SK-N-SH treated with all-trans-retinoic acid at 6 μM for 48 hours (cell line): ENCODE data around the gene CFAP57.

ENCODE experiments used
- ATAC-seq: fragments of 200-7000 bp; cut with Tn5 transposase; 3 replicates; pipeline ENCODE4 v1.9.1; 2020; ENCODE audit warnings: mild to moderate bottlenecking, moderate library complexity
- BACH2 ChIP-seq: fragments of 250-450 bp; sonication (Bioruptor Pico); IDR thresholded peaks from 2 replicates; pipeline ENCODE4 v1.9.0; 2021; ENCODE audit warnings: mild to moderate bottlenecking, borderline replicate concordance
- CREB5 ChIP-seq: fragments of 250-450 bp; sonication (Bioruptor Pico); IDR thresholded peaks from 2 replicates; pipeline ENCODE4 v1.5.1; 2020; ENCODE audit warnings: low read depth, mild to moderate bottlenecking, moderate library complexity
- CSDC2 ChIP-seq: fragments of 250-450 bp; sonication (Bioruptor Pico); IDR thresholded peaks from 2 replicates; pipeline ENCODE4 v1.5.0; 2020; ENCODE audit warnings: mild to moderate bottlenecking, moderate library complexity
- CSRNP3 ChIP-seq: fragments of 250-450 bp; sonication (Bioruptor Pico); IDR thresholded peaks from 2 replicates; pipeline ENCODE4 v1.5.1; 2021; ENCODE audit warnings: mild to moderate bottlenecking, moderate library complexity
- ESRRG ChIP-seq: fragments of 250-450 bp; sonication (Bioruptor Pico); IDR thresholded peaks from 2 replicates; pipeline ENCODE4 v1.6.1; 2021; ENCODE audit warnings: mild to moderate bottlenecking
- ISL1 ChIP-seq: fragments of 250-450 bp; sonication (Bioruptor Pico); IDR thresholded peaks from 2 replicates; pipeline ENCODE4 v2.1.2; 2022; ENCODE audit warnings: mild to moderate bottlenecking, moderate library complexity
- OSR1 ChIP-seq: fragments of 250-450 bp; sonication (Bioruptor Pico); IDR thresholded peaks from 2 replicates; pipeline ENCODE4 v1.8.0; 2022; ENCODE audit warnings: moderate library complexity, mild to moderate bottlenecking, inconsistent platforms
- POU6F1 ChIP-seq: fragments of 250-450 bp; sonication (Bioruptor Pico); IDR thresholded peaks from 2 replicates; pipeline ENCODE4 v1.8.0; 2021; ENCODE audit warnings: low read depth, mild to moderate bottlenecking, moderate library complexity, borderline replicate concordance
- PPARA ChIP-seq: fragments of 250-450 bp; sonication (Bioruptor Pico); IDR thresholded peaks from 2 replicates; pipeline ENCODE4 v1.5.0; 2020; ENCODE audit warnings: mild to moderate bottlenecking, borderline replicate concordance
- RARB ChIP-seq: fragments of 250-450 bp; sonication (Bioruptor Pico); IDR thresholded peaks from 2 replicates; pipeline ENCODE4 v1.8.0; 2021; ENCODE audit warnings: mild to moderate bottlenecking, moderate library complexity
- TOX ChIP-seq: fragments of 250-450 bp; sonication (Bioruptor Pico); IDR thresholded peaks from 2 replicates; pipeline ENCODE4 v1.8.0; 2021; ENCODE audit warnings: mild to moderate bottlenecking, moderate library complexity, borderline replicate concordance
- ZC3H10 ChIP-seq: fragments of 250-450 bp; sonication (Bioruptor Pico); IDR thresholded peaks from 2 replicates; pipeline ENCODE4 v1.5.1; 2021; ENCODE audit warnings: mild to moderate bottlenecking, moderate library complexity
- ZFP3 ChIP-seq: fragments of 250-450 bp; sonication (Bioruptor Pico); IDR thresholded peaks from 2 replicates; pipeline ENCODE4 v1.5.0; 2020; ENCODE audit warnings: mild to moderate bottlenecking, moderate library complexity
- ZFP30 ChIP-seq: fragments of 450-650 bp; formaldehyde crosslinking; IDR thresholded peaks from 2 replicates; pipeline ENCODE4 v1.5.0; 2022; ENCODE audit warnings: mild to moderate bottlenecking, moderate library complexity
- ZNF565 ChIP-seq: fragments of 450-650 bp; formaldehyde crosslinking; conservative IDR thresholded peaks from 2 replicates; pipeline ENCODE4 v1.5.0; 2020; ENCODE audit warnings: low read depth, mild to moderate bottlenecking, moderate library complexity
- ZNF70 ChIP-seq: fragments of 450-650 bp; formaldehyde crosslinking; IDR thresholded peaks from 2 replicates; pipeline ENCODE4 v1.5.0; 2020; ENCODE audit warnings: mild to moderate bottlenecking, moderate library complexity
- ZNF8 ChIP-seq: fragments of 450-650 bp; formaldehyde crosslinking; IDR thresholded peaks from 2 replicates; pipeline ENCODE4 v1.5.0; 2020; ENCODE audit warnings: mild to moderate bottlenecking, moderate library complexity
- TF ChIP-seq, protein P1 (sequence below): fragments of 250-450 bp; sonication (Bioruptor Pico); IDR thresholded peaks from 2 replicates; pipeline ENCODE4 v1.5.0; 2020; ENCODE audit warnings: mild to moderate bottlenecking, moderate library complexity

The CFAP57 gene

DNA sequence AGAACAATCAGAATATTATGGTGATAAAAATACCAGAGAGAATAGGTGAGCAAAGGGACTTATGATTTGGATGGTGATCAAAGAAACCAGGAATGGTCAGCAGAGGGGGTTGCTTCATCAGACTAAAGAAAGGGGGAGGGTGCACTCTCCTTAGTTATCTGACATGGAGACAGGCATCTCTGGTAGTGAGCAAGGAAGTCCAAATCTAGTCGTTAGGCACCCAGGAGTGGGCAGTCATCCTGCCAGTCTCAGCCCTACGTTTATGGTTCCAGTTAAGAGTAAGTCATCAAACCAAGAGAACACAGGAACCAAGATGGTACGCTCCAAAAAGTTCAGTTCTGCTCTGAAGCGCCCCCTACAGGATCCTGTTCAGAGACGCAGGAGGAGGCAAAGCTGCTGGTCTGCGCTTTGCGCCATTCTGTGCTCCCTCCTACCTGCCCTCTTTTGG lies 28.7 kb upstream of the CFAP57 start:
- ATAC-seq: no peak
- TF ChIP-seq ISL1 (no peak), ZNF8 (CRISPR knock-in tag) (no peak), ZFP30 (CRISPR knock-in tag) (no peak), ESRRG (CRISPR knock-in tag) (no peak), CREB5 (no peak), CSDC2 (CRISPR knock-in tag) (no peak), CSRNP3 (no peak), ZNF565 (CRISPR knock-in tag) (no peak), BACH2 (no peak), RARB (CRISPR knock-in tag) (no peak), ZC3H10 (CRISPR knock-in tag) (no peak), PPARA (CRISPR knock-in tag) (no peak), TOX (CRISPR knock-in tag) (no peak)
- TF ChIP-seq, protein P1, sequence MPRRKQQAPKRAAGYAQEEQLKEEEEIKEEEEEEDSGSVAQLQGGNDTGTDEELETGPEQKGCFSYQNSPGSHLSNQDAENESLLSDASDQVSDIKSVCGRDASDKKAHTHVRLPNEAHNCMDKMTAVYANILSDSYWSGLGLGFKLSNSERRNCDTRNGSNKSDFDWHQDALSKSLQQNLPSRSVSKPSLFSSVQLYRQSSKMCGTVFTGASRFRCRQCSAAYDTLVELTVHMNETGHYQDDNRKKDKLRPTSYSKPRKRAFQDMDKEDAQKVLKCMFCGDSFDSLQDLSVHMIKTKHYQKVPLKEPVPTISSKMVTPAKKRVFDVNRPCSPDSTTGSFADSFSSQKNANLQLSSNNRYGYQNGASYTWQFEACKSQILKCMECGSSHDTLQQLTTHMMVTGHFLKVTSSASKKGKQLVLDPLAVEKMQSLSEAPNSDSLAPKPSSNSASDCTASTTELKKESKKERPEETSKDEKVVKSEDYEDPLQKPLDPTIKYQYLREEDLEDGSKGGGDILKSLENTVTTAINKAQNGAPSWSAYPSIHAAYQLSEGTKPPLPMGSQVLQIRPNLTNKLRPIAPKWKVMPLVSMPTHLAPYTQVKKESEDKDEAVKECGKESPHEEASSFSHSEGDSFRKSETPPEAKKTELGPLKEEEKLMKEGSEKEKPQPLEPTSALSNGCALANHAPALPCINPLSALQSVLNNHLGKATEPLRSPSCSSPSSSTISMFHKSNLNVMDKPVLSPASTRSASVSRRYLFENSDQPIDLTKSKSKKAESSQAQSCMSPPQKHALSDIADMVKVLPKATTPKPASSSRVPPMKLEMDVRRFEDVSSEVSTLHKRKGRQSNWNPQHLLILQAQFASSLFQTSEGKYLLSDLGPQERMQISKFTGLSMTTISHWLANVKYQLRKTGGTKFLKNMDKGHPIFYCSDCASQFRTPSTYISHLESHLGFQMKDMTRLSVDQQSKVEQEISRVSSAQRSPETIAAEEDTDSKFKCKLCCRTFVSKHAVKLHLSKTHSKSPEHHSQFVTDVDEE: no peak

DNA sequence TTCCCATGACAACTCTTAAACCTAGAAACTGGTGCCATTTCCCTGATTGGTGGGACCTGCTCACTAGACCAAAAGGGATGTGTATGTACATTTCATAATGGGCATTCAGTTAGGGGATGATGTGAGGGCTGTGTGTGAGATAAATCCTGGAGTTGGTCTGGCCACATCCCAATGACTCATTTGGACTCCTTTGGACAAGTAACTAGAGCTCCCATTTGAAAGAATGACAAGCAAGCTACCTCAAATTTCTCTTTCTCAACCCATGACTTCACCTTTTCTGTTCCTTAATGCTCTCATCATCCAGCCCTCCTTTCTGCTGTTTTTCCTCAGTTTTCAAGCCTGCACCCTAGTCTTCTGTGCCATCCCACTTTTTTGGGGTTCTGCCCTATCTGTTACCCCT lies 27.9 kb upstream of the CFAP57 start:
- no peak for TF ChIP-seq RARB (CRISPR knock-in tag)
- TF ChIP-seq, all 23 proteins: peak for 0
- ATAC-seq: no peak

GRCh38 chr1:43147625-43148327 lies 24.4 kb upstream of the CFAP57 start:
- peak; percentile 93 for ATAC-seq
- TF ChIP-seq ZC3H10 (CRISPR knock-in tag) (no peak), ZFP3 (no peak), ZNF8 (CRISPR knock-in tag) (no peak), ZNF70 (CRISPR knock-in tag) (no peak), CREB5 (no peak), ISL1 (no peak), BACH2 (no peak), RARB (CRISPR knock-in tag) (no peak), CSRNP3 (no peak), PPARA (CRISPR knock-in tag) (no peak), POU6F1 (CRISPR knock-in tag) (no peak), ZNF565 (CRISPR knock-in tag) (no peak), ESRRG (CRISPR knock-in tag) (no peak), OSR1 (no peak)
- TF ChIP-seq, protein P1: no peak
- TF ChIP-seq, all 23 proteins: peak for 0
